B cell (primary cell): ENCODE results near the gene MICALL1. TPM values are rescaled to one million over a fixed set of nuclear protein-coding genes. Genes with fewer than 3 reads are reported as not detected.
"Not testable (repeated sequence)": the region's sequence is repeated elsewhere in the genome, so short reads cannot be mapped to it uniquely, and the experiment has no call there.

Experiments
- ATAC-seq: fragments of 200-7000 bp; cut with Tn5 transposase; one replicate; pipeline ENCODE4 v1.10.0; 2021; ENCODE audit warnings: low read depth, mild to moderate bottlenecking, moderate number of reproducible peaks, moderate library complexity
- CTCF ChIA-PET: fragments of 350-600 bp; sonication (Branson Sonifier 250); formaldehyde crosslinking; loops from one replicate; lab custom pipeline; 2021; ENCODE audit warnings: antibody characterized with exemption, inconsistent platforms; lab: Charles Lee
- POLR2A ChIA-PET: fragments of 350-600 bp; sonication (Branson Sonifier 250); formaldehyde crosslinking; loops from one replicate; lab custom pipeline; 2021; ENCODE audit warnings: antibody characterized with exemption; lab: Charles Lee
- DNase-seq: peaks from one replicate; pipeline ENCODE4 v3.0.0; 2013
- H2AFZ ChIP-seq: 2 replicates; pipeline ENCODE4 v1.6.1; 2012; ENCODE audit warnings: mild to moderate bottlenecking, low read depth, low read length; ENCODE audit not compliant: insufficient read depth, poor library complexity, severe bottlenecking
- H3K27ac ChIP-seq, 2 donors: 1 replicate in 1 of 2; 2 replicates in 1 of 2; pipeline ENCODE4 v1.5.1; 2012 to 2013; ENCODE audit warnings: low read length in 2 of 2, mild to moderate bottlenecking in 2 of 2, moderate library complexity in 1 of 2
- H3K27me3 ChIP-seq, 4 experiments: fragments of 200-600 bp in 1 of 4; sonication (generic) in 1 of 4; replicated peaks in 1 of 4; 1 replicate in 2 of 4; 2 replicates in 2 of 4; pipeline versions ENCODE4 v1.6.1 to v1.7.0; 2013 to 2016; ENCODE audit warnings: low read length in 3 of 4, mild to moderate bottlenecking in 2 of 4, mixed read lengths in 1 of 4, moderate library complexity in 1 of 4; ENCODE audit not compliant: insufficient read depth in 4 of 4, control insufficient read depth in 3 of 4; ENCODE audit errors: control extremely low read depth in 1 of 4
- H3K36me3 ChIP-seq, 2 experiments: replicated peaks in 1 of 2; 1 replicate in 1 of 2; 2 replicates in 1 of 2; pipeline versions ENCODE4 v1.6.1 to v1.7.1; 2013; ENCODE audit warnings: low read length in 1 of 2; ENCODE audit not compliant: insufficient read depth in 2 of 2, control insufficient read depth in 1 of 2; ENCODE audit errors: control extremely low read depth in 1 of 2, extremely low read depth in 1 of 2
- H3K4me1 ChIP-seq, 2 donors: fragments of 200-600 bp in 1 of 2; sonication (generic) in 1 of 2; 1 replicate in 1 of 2; 2 replicates in 1 of 2; pipeline versions ENCODE4 v1.5.1 to v1.6.1; 2013 to 2017; ENCODE audit warnings: low read length in 2 of 2; ENCODE audit not compliant: control insufficient read depth in 2 of 2, insufficient read depth in 2 of 2
- H3K4me2 ChIP-seq: replicated peaks from 2 replicates; pipeline ENCODE3; 2012; ENCODE audit warnings: mild to moderate bottlenecking, low read depth, low read length; ENCODE audit not compliant: poor library complexity, severe bottlenecking
- H3K4me3 ChIP-seq, 5 experiments: fragments of 200-600 bp in 1 of 5; sonication (generic) in 1 of 5; 1 replicate in 3 of 5; 2 replicates in 2 of 5; pipeline versions ENCODE4 v1.5.1 to v1.7.0; 2011 to 2016; ENCODE audit warnings: low read length in 4 of 5, mild to moderate bottlenecking in 4 of 5, low read depth in 2 of 5, control low read depth in 1 of 5, moderate library complexity in 1 of 5; ENCODE audit not compliant: insufficient read depth in 1 of 5; ENCODE audit errors: control extremely low read depth in 1 of 5, extremely low read depth in 1 of 5
- H3K79me2 ChIP-seq: fragments of 200-600 bp; sonication (generic); one replicate; pipeline ENCODE4 v1.6.0; 2016; ENCODE audit warnings: low read length; ENCODE audit not compliant: control insufficient read depth, insufficient read depth
- H3K9ac ChIP-seq: fragments of 200-600 bp; sonication (generic); 2 replicates; pipeline ENCODE4 v1.6.1; 2017; ENCODE audit warnings: mild to moderate bottlenecking, low read length, moderate library complexity
- H3K9me3 ChIP-seq, 3 donors: one replicate each; pipeline versions ENCODE4 v1.6.1 to v1.7.1; 2013; ENCODE audit warnings: low read length in 2 of 3; ENCODE audit not compliant: control insufficient read depth in 2 of 3, insufficient read depth in 1 of 3; ENCODE audit errors: control extremely low read depth in 1 of 3
- H4K20me1 ChIP-seq: 2 replicates; pipeline ENCODE4 v1.6.0; 2012; ENCODE audit warnings: mild to moderate bottlenecking, low read length; ENCODE audit not compliant: insufficient read depth, control insufficient read depth, poor library complexity, severe bottlenecking
- H3K27ac Mint-ChIP-seq: one replicate; pipeline ENCODE4 v1.8.0; 2021; ENCODE audit warnings: mixed read lengths
- H3K27me3 Mint-ChIP-seq: one replicate; pipeline ENCODE4 v1.8.0; 2021; ENCODE audit warnings: mixed read lengths
- H3K4me1 Mint-ChIP-seq: one replicate; pipeline ENCODE4 v1.8.0; 2021; ENCODE audit warnings: mixed read lengths
- H3K4me3 Mint-ChIP-seq: one replicate; pipeline ENCODE4 v1.8.0; 2021; ENCODE audit warnings: mixed read lengths
- H3K9me3 Mint-ChIP-seq: one replicate; pipeline ENCODE4 v1.8.0; 2022; ENCODE audit warnings: mixed read lengths; ENCODE audit not compliant: insufficient read depth
- CTCF ChIP-seq: fragments of 200-600 bp; IDR thresholded peaks from one replicate; pipeline ENCODE4 v1.8.0; 2022; ENCODE audit warnings: antibody characterized with exemption, mild to moderate bottlenecking
- EZH2 ChIP-seq: IDR thresholded peaks from 2 replicates; pipeline ENCODE4 v1.6.1; 2012; ENCODE audit warnings: borderline replicate concordance, low read depth, mild to moderate bottlenecking, moderate library complexity, low read length; ENCODE audit not compliant: insufficient read depth, poor library complexity, severe bottlenecking
- WGBS: methylation state at CpG from one replicate; pipeline ENCODE4 v1.1.5; 2013; ENCODE audit warnings: missing lambda C conversion rate; ENCODE audit not compliant: insufficient coverage; 5-methylcytosine and 5-hydroxymethylcytosine counted together
- intact Hi-C: fragments of 100-400 bp; cut with micrococcal nuclease; formaldehyde crosslinking; loops from one replicate; pipeline ENCODE4 v1.10.0; 2022
- polyA plus RNA-seq: library from polyadenylated mRNA; depleted of rRNA; stranded (reverse); fragments of >200 nt; gene quantifications from 2 replicates; pipeline ENCODE4 v1.2.3, GENCODE V29; 2012
- total RNA-seq, 2 donors: library from RNA; stranded (reverse); fragments of 120-200 nt in 1 of 2; gene quantifications; 1 replicate in 1 of 2; 2 replicates in 1 of 2; pipeline versions ENCODE4 v1.2.3 to v1.2.4, GENCODE V29; 2013 to 2022

The MICALL1 gene
- total and polyA plus RNA-seq, 2 donors (not counting 1 experiment from before 2014, with no cell fraction given): 21.0 to 34.9 TPM

GRCh38 chr22:37951305-37951704, 45.2 kb downstream of the MICALL1 start:
- peaks cover 26% of the 10 kb centered on the region for H3K4me1 Mint-ChIP-seq
- no peak overlapping the region for H2AFZ ChIP-seq
- DNase-seq (no peak), ATAC-seq (no peak)
- peaks cover 14% of the 10 kb centered on the region for H3K27me3 Mint-ChIP-seq
- no peaks in the 10 kb centered on the region for H3K9me3 Mint-ChIP-seq
- H3K9ac ChIP-seq: no peak overlapping the region
- H3K9me3 ChIP-seq: no peaks in the 10 kb centered on the region
- TF ChIP-seq CTCF (no peak), EZH2 (no peak)
- WGBS: 87% methylated on average over 3 of the region's 8 CpGs
- H3K4me1 ChIP-seq: peaks cover 17 to 20% of the 10 kb centered on the region in 2 donors
- intact Hi-C loops: loop anchor here (5.0 kb wide), 1 partner anchor 134 kb away; no protein-coding TSS in a partner anchor
- ChIA-PET CTCF (no interaction called here), POLR2A (no interaction called here)
- H3K27ac ChIP-seq: no peak overlapping the region
- H3K4me3 Mint-ChIP-seq: peak overlapping the region; percentile 50
- peaks cover 2 to 14% (median 8%) of the 10 kb centered on the region in 4 experiments for H3K27me3 ChIP-seq
- H4K20me1 ChIP-seq: no peaks in the 10 kb centered on the region
- H3K36me3 ChIP-seq: no peaks in the 10 kb centered on the region
- H3K27ac Mint-ChIP-seq: no peak overlapping the region
- no peak overlapping the region for H3K4me3 ChIP-seq
- peaks cover 19% of the 10 kb centered on the region for H3K79me2 ChIP-seq
- H3K4me2 ChIP-seq: no peak overlapping the region

GRCh38 chr22:37952629-37953028, 46.5 kb downstream of the MICALL1 start:
- H3K27me3 ChIP-seq: peaks cover 2 to 14% (median 8%) of the 10 kb centered on the region in 4 experiments
- H3K27ac Mint-ChIP-seq: not testable (repeated sequence)
- CTCF ChIA-PET: interaction anchor here (0.6 kb wide), 1 partner anchor 32 kb away, joined by 4 read pairs; no protein-coding TSS in a partner anchor

More at GRCh38 chr22:37952629-37953028, 46.5 kb downstream of the MICALL1 start:
- peaks cover 21% of the 10 kb centered on the region for H3K79me2 ChIP-seq
- H4K20me1 ChIP-seq, H3K27ac ChIP-seq, POLR2A ChIA-PET, ATAC-seq, H3K9me3 ChIP-seq, H3K9me3 Mint-ChIP-seq: not testable (repeated sequence)
- H3K27me3 Mint-ChIP-seq: peaks cover 14% of the 10 kb centered on the region
- H3K4me2 ChIP-seq: peak overlapping the region; percentile 87
- H3K4me3 ChIP-seq: peak overlapping the region in 4 of 5 experiments; percentile 64 to 99 (median 88)
- H3K9ac ChIP-seq: peak overlapping the region; percentile 75
- H3K4me1 ChIP-seq: peaks cover 17 to 20% of the 10 kb centered on the region in 2 donors
- H3K36me3 ChIP-seq: peaks cover 3 to 11% of the 10 kb centered on the region in 2 experiments
- intact Hi-C loops: loop anchor here (1.0 to 5.0 kb wide), 4 partner anchors 18 to 135 kb away; partner anchors contain the start of genes EIF3L and MICALL1
- DNase-seq: peak; percentile 29
- peak overlapping the region; percentile 99 for H3K4me3 Mint-ChIP-seq
- H2AFZ ChIP-seq: peak overlapping the region; percentile 84
- peaks cover 26% of the 10 kb centered on the region for H3K4me1 Mint-ChIP-seq
- WGBS: 16% methylated on average over 18 of the region's 20 CpGs
